Measurements from ENCODE around the gene HOMER3. TPM values are rescaled to one million over a fixed set of nuclear protein-coding genes. Genes with fewer than 3 reads are reported as not detected.
"Not testable (repeated sequence)": the region's sequence is repeated elsewhere in the genome, so short reads cannot be mapped to it uniquely, and the experiment has no call there.

The HOMER3 gene
- total RNA-seq, 2 donors from 2014 or later = 0.86 to 1.8 TPM

GRCh38 chr19:18969931-18970659 is 29.1 kb upstream of the HOMER3 start:
- H3K4me1 Mint-ChIP-seq (ENCODE audit: low read depth) = no peaks in the 10 kb centered on the region
- no peaks in the 10 kb centered on the region for H3K27me3 Mint-ChIP-seq (ENCODE audit: low read depth)
- H3K36me3 Mint-ChIP-seq (ENCODE audit: insufficient read depth in 2 of 2) = peaks cover 1 to 3% of the 10 kb centered on the region in 2 donors
- H3K9me3 Mint-ChIP-seq = no peaks in the 10 kb centered on the region
- ATAC-seq (replicated peaks in 1 of 2) (no peak), DNase-seq (no peak)
- no peak overlapping the region for H3K27ac Mint-ChIP-seq
- no peak overlapping the region for H3K4me3 Mint-ChIP-seq

DNA sequence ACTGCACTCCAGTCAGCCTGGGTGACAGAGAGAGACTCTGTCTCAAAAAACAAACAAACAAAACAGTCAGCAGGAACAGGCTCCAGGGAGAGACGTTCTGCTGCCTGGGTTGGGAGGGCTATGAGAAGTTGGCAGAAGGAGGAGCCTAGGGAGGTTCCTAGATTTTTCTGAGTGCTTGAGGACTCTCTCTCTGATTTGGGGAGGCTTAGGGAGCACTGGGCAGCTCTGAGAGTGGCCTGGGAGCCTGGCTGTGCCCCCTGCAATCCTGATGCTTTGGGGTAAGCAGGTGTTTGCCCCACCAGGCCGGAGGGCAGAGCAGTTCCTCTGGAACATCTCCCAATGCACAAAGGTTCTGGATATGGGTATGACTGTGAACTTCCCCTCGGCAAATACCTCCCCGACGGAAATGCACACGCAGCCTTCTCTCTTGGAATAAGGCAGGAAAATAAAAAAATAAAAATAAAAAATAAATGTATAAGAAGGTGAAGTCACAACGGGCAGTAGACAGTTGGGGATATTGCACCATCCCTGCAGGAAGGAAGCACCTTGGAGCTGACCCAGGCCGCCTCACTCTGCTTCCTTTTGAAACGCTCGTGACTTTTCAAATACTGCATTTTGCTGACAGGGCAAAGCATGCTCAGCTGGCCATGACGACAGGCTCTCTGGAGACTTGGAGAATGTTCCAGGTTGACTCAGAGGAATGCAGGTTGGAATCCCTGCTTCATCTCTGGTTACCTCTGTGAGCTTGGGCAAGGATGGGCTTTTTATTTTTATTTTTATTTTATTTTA is 26.5 kb upstream of the HOMER3 start:
- Mint-ChIP-seq H3K9me3 (no peaks in the 10 kb centered on the region), H3K27me3 (ENCODE audit: low read depth) (peaks cover 6% of the 10 kb centered on the region), H3K27ac (no peak overlapping the region), H3K4me1 (ENCODE audit: low read depth) (no peaks in the 10 kb centered on the region), H3K4me3 (no peak overlapping the region), H3K36me3 (ENCODE audit: insufficient read depth in 2 of 2) (peaks cover 1 to 3% of the 10 kb centered on the region in 2 donors)
- no peak for ATAC-seq (replicated peaks in 1 of 2)
- no peak for DNase-seq

DNA sequence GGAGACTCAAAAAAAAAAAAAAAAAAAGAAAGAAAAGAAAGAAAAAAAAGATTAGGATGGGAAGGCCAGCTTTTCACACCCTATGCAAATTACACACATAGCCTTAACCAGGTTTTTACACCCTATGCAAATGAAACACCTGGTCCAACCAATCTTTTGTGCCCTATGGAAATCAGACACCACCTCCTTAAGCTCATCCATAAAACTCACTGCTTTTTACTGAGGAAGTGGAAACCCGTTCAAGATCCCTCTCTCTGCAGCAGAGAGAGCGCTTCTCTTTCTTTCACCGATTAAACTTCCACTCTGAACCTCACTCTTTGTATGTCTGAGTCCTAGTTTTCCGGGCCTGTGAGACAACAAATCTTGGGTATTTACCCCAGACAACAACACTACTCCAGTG is 25.3 kb upstream of the HOMER3 start:
- Mint-ChIP-seq H3K36me3 (ENCODE audit: insufficient read depth in 2 of 2) (peaks cover 1 to 3% of the 10 kb centered on the region in 2 donors), H3K9me3 (no peaks in the 10 kb centered on the region), H3K27me3 (ENCODE audit: low read depth) (peaks cover 17% of the 10 kb centered on the region), H3K27ac (no peak overlapping the region), H3K4me1 (ENCODE audit: low read depth) (no peaks in the 10 kb centered on the region), H3K4me3 (no peak overlapping the region)
- DNase-seq (no peak), ATAC-seq (replicated peaks in 1 of 2) (no peak)

- ATAC-seq (replicated peaks in 1 of 2) (no peak), DNase-seq (no peak)
- Mint-ChIP-seq H3K27ac (no peak overlapping the region), H3K27me3 (ENCODE audit: low read depth) (peaks cover 20% of the 10 kb centered on the region), H3K36me3 (ENCODE audit: insufficient read depth in 2 of 2) (peaks cover under 1 to 1% of the 10 kb centered on the region in 2 donors), H3K9me3 (no peaks in the 10 kb centered on the region), H3K4me3 (no peak overlapping the region), H3K4me1 (ENCODE audit: low read depth) (no peaks in the 10 kb centered on the region)
Observed at GRCh38 chr19:18964121-18964520, 23.1 kb upstream of the HOMER3 start.

- Mint-ChIP-seq H3K4me1 (ENCODE audit: low read depth) (no peaks in the 10 kb centered on the region), H3K4me3 (no peak overlapping the region), H3K36me3 (ENCODE audit: insufficient read depth in 2 of 2) (no peaks in the 10 kb centered on the region), H3K27ac (no peak overlapping the region), H3K9me3 (no peaks in the 10 kb centered on the region), H3K27me3 (ENCODE audit: low read depth) (peaks cover 20% of the 10 kb centered on the region)
- no peak for ATAC-seq (replicated peaks in 1 of 2)
- DNase-seq = no peak
Observed at GRCh38 chr19:18961767-18962620, 21.0 kb upstream of the HOMER3 start.

DNA sequence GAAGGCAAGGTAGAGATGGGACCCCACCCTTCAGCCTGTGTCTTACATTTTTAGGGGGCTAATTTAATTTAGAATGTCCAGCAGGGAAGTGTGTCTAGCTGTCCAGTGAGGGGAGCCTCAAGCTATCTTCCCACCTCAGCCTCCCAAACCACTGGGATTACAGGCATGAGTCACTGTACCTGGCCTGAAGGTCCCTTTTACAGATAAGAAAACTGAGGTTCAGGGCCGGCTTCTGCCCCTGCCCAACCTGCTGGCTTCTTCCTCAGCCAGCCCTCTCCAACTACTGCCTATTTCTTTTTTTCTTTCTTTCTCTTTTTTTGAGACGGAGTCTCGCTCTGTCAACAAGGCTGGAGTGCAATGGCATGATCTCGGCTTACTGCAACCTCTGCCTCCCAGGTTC is 19.4 kb upstream of the HOMER3 start:
- H3K4me3 Mint-ChIP-seq = no peak overlapping the region
- ATAC-seq (replicated peaks in 1 of 2) (no peak), DNase-seq (no peak)
- H3K27ac Mint-ChIP-seq = no peak overlapping the region
- H3K36me3 Mint-ChIP-seq (ENCODE audit: insufficient read depth in 2 of 2) = no peaks in the 10 kb centered on the region
- H3K4me1 Mint-ChIP-seq (ENCODE audit: low read depth) = no peaks in the 10 kb centered on the region
- H3K9me3 Mint-ChIP-seq = no peaks in the 10 kb centered on the region
- peaks cover 20% of the 10 kb centered on the region for H3K27me3 Mint-ChIP-seq (ENCODE audit: low read depth)

DNA sequence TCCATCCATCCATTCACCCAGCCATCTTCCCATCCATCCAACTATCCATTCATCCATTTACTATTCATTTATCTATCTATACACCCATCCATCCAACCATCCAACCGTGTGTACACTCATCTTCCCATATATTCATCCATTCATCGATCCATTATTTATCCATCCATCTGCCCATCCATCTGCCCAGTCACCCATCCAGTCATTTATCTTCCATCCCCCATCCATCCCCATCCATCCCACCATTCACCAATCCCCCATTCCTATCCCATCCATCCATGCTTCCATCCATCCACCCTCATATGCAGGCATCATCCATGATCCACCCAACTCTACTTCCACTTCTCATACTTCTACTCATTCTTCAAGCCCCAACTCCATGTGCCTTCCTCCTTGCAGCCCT is 14.0 kb upstream of the HOMER3 start:
- DNase-seq (no peak), ATAC-seq (replicated peaks in 1 of 2) (no peak)
- no peaks in the 10 kb centered on the region for H3K36me3 Mint-ChIP-seq (ENCODE audit: insufficient read depth in 2 of 2)
- H3K4me3 Mint-ChIP-seq = no peak overlapping the region
- no peaks in the 10 kb centered on the region for H3K27me3 Mint-ChIP-seq (ENCODE audit: low read depth)
- peaks cover 3 to 9% of the 10 kb centered on the region in 2 donors for H3K9me3 Mint-ChIP-seq
- no peaks in the 10 kb centered on the region for H3K4me1 Mint-ChIP-seq (ENCODE audit: low read depth)
- no peak overlapping the region for H3K27ac Mint-ChIP-seq

DNA sequence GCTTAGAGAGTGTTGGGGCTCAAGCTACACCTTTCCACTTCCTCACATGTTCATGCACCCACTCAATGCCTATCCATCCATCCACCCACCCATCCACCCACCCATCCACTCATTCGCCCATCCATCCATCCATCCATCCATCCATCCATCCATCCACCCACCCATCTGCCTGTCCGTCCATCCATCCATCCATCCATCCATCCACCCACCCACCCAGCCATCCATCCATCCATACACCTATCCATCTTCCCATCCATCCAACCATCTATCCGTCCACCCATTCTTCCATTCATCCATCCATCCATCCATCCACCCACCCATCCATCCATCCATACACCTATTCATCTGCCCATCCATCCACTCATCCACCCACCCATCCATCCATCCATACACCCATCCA is 13.1 kb upstream of the HOMER3 start:
- no peak overlapping the region for H3K4me3 Mint-ChIP-seq
- H3K9me3 Mint-ChIP-seq = peaks cover 3 to 9% of the 10 kb centered on the region in 2 donors
- no peaks in the 10 kb centered on the region for H3K4me1 Mint-ChIP-seq (ENCODE audit: low read depth)
- no peaks in the 10 kb centered on the region for H3K27me3 Mint-ChIP-seq (ENCODE audit: low read depth)
- no peaks in the 10 kb centered on the region for H3K36me3 Mint-ChIP-seq (ENCODE audit: insufficient read depth in 2 of 2)
- no peak for ATAC-seq (replicated peaks in 1 of 2)
- H3K27ac Mint-ChIP-seq = no peak overlapping the region
- DNase-seq = no peak

DNA sequence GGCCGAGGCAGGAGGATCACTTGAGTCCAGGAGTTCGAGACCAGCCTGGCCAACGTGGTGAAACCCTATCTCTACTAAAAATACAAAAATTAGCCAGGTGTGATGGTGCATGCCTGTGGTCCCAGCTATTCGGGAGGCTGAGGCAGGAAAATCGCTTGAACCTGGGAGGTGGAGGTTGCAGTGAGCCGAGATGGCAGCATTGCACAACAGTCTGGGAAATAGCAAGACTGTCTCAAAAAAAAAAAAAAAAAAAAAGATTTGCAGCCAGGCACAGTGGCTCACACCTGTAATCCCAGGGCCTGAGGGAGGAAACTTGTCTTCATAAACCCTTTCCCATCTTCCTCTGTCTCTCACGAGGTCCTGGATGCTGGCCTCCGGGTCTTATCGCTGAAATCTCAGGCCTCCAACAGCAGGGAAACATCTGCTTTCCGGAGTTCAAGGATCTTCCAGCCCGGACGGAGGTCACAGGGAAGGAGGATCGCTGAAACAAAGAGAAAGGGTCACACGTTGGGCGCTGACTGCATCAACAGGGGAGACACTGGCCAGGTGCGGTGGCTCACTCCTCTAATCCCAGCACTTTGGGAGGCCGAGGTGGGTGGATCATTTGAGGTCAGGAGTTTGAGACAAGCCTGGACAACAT is 11.5 kb upstream of the HOMER3 start:
- not testable (repeated sequence) for DNase-seq; H3K27me3 Mint-ChIP-seq (ENCODE audit: low read depth); ATAC-seq (replicated peaks in 1 of 2)

DNA sequence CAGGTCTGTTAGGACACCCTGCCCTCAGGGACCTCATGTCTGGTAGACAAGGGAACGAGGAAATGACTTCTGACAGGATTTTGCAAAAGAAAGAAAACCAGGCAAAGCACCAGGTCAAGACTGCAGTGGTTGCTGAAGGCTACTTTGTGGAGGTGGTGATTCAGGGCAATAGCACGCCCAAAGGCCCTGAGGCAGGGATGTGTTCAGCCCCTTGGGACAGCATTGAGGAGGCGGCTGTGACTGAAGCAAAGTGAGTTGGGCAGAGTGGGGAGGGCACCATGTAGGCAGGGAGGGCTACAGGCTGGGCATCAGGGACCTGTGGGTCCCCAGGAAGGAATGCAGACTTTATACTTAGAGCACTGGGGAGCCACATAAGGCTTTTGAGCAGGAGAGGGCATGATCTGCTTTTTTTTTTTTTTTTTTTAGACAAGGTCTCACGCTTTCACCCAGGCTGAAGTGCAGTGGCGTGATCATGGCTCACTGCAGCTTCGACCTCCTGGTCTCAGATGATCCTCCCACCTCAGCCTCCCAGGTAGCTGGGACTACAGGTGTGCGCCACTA is 10.8 kb upstream of the HOMER3 start:
- H3K9me3 Mint-ChIP-seq = peaks cover 3 to 9% of the 10 kb centered on the region in 2 donors
- no peaks in the 10 kb centered on the region for H3K4me1 Mint-ChIP-seq (ENCODE audit: low read depth)
- H3K27me3 Mint-ChIP-seq (ENCODE audit: low read depth) = no peaks in the 10 kb centered on the region
- H3K4me3 Mint-ChIP-seq = no peak overlapping the region
- DNase-seq (no peak), ATAC-seq (replicated peaks in 1 of 2) (no peak)
- no peak overlapping the region for H3K27ac Mint-ChIP-seq
- H3K36me3 Mint-ChIP-seq (ENCODE audit: insufficient read depth in 2 of 2) = no peaks in the 10 kb centered on the region

More for the DNA sequence above, 11.5 kb upstream of the HOMER3 start:
- H3K9me3 Mint-ChIP-seq; H3K4me1 Mint-ChIP-seq (ENCODE audit: low read depth); H3K36me3 Mint-ChIP-seq (ENCODE audit: insufficient read depth in 2 of 2); H3K4me3 Mint-ChIP-seq; H3K27ac Mint-ChIP-seq: not testable (repeated sequence)

DNA sequence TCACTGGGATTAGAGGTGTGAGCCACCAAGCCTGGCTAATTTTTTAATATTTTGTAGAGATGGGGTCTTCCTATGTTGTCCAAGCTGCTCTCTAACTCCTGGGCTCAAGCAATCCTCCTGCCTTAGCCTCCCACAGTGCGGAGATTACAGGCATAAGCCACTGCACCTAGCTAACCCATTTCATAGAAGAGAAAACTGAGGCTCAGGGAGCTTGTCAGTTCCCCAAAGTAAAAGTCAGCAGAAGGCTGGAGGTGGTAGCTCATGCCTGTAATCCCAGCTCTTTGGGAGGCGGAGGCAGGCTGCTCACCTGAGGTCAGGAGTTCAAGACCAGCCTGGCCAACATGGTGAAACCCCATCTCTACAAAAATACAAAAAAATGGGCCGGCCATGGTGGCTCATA is 8.8 kb upstream of the HOMER3 start:
- Mint-ChIP-seq H3K4me1 (ENCODE audit: low read depth) (no peaks in the 10 kb centered on the region), H3K4me3 (no peak overlapping the region), H3K9me3 (peaks cover 0 to 5% of the 10 kb centered on the region in 2 donors), H3K27me3 (ENCODE audit: low read depth) (no peaks in the 10 kb centered on the region), H3K36me3 (ENCODE audit: insufficient read depth in 2 of 2) (no peaks in the 10 kb centered on the region), H3K27ac (no peak overlapping the region)
- DNase-seq (no peak), ATAC-seq (replicated peaks in 1 of 2) (no peak)

DNA sequence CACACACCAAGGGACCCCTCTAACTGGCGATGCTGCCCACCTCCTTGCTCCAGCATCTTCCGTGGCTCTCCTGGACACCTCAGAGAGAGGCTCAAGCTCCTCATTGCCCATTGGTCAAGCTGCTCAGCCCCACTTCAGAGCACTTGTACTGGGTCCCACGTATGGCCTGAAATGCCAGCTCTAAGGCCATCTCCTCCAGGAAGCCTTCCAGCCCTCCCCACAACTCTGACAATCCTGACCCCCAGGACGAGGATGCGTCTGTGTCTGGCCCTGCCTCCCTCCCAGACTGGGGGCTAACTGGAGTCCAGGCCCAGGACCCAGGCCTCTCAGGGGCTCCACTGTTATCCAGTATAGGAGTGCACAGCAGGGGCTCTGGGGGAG is 7.9 kb upstream of the HOMER3 start:
- Mint-ChIP-seq H3K27ac (no peak overlapping the region), H3K4me3 (no peak overlapping the region), H3K9me3 (no peaks in the 10 kb centered on the region), H3K27me3 (ENCODE audit: low read depth) (no peaks in the 10 kb centered on the region), H3K36me3 (ENCODE audit: insufficient read depth in 2 of 2) (no peaks in the 10 kb centered on the region), H3K4me1 (ENCODE audit: low read depth) (no peaks in the 10 kb centered on the region)
- no peak for ATAC-seq (replicated peaks in 1 of 2)
- no peak for DNase-seq
